GM19395 (cell line): Measurements from ENCODE around the gene INCENP.
"Not testable (repeated sequence)": the region's sequence is repeated elsewhere in the genome, so short reads cannot be mapped to it uniquely, and the experiment has no call there.

Experiments
- ATAC-seq: cut with Tn5 transposase; IDR thresholded peaks from one replicate; pipeline ENCODE4 v1.9.1; 2021; ENCODE audit warnings: mild to moderate bottlenecking, moderate library complexity; ENCODE audit not compliant: unreplicated experiment

The INCENP gene

DNA sequence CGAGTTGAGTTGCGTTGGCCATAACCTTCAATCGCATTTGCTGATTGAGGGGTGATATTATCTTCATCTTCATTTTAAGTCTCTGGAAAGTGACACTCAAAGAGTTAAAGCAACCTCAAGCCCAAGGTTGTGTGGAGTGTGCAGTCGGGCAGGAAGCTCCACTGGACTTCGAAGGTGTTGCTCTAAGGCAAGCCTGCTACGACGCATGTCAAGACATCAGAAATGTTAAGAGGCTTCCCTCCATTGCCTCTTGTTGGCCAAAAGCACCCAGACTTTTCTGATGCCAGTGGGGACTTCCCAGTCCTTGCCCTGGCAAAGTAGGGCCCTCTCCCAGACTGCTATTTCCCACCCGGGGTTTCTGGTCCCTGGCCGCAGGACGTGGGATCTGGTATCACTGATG lies 42.6 kb downstream of the INCENP start:
- ATAC-seq: no peak

DNA sequence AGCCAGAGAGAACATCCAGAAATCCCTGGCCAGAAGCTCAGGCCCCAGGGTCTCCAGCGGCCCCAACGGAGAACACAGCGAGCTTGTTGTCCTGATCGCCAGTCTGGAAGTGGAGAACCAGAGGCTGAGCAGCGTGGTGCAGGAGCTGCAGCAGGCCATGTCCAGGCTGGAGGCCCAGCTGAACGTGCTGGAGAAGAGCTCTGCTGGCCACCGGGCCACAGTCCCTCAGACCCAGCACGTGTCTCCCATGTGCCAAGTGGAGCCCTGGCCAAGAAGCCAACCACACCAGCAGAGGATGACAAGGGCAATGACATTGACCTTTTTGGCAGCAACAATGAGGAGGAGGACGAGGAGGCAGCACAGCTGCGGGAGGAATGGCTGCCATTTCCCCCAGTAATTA lies 45.6 kb downstream of the INCENP start:
- no peak for ATAC-seq

DNA sequence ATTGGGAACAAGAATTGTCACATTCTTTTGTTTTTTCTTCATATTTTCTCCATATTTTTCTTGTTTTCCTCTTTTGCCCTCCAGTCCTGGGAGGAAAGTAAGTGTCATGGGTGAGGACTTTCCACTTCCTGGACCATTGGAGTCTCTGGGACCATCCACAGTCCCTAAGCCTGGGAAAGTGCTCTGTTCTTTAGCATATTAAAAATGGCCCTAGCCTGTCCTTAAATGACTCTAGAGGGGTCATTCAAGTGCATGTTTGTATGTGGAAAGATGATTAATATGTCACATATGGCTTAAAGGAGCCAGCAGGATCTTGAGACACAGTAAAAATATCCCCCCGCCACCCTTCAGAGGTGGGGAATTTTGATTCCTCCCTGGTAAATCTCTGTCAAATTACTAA lies 46.1 kb downstream of the INCENP start:
- ATAC-seq: no peak

GRCh38 chr11:62171261-62171723 lies 47.5 kb downstream of the INCENP start:
- ATAC-seq: no peak

DNA sequence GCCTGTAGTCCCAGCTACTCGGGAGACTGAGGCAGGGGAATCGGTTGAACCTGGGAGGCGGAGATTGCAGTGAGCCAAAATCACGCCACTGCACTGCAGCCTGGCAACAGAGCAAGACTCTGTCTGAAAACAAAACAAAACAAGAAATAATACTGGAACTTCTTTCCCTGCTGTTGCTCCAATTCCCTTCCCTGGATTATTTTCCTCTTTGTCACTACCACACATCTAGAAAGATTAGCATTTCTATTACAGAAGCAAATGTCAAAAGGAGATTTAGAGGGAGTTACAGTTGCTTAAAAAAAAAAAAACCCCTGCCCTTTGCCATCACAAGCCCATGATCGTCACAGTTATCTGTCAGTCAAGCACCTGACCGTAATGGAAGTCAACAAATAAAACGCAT lies 48.5 kb downstream of the INCENP start:
- no peak for ATAC-seq

DNA sequence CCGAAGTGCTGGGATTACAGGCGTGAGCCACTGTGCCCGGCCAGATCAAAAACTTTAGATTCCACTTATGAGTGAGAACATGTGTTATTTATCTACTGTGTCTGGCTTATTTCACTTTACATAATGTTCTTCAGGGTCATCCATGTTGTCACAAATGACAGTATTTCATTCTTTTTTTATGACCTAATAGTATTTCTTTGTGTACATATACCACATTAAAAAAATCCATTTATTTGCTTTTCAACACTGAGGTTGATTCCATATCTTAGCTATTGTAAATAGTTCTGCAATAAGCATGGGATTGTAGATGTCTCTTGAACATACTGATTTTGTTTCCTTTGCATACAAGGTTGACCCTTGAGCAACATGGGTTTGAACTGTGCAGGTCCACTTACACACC lies 53.0 kb downstream of the INCENP start:
- no peak for ATAC-seq

GRCh38 chr11:62179995-62180394 lies 56.2 kb downstream of the INCENP start:
- no peak for ATAC-seq

DNA sequence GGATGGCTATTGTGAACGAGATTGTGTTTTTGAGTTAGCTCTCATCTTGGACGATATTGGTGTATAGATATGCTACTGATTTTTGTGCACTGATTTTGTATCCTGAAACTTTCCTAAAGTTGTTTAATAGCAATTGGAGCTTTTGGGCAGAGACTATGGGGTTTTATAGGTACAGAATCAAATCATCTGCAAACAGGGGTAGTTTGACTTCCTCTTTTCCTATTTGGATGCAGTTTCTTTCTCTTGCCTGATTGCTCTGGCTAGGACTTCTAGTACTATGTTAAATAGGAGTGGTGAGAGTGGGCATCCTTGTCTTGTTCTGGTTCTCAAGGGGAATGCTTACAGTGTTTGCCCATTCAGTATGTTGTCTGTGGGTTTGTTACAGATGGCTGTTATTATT lies 57.3 kb downstream of the INCENP start:
- no peak for ATAC-seq

GRCh38 chr11:62182147-62182891 lies 58.5 kb downstream of the INCENP start:
- no peak for ATAC-seq

GRCh38 chr11:62186195-62186594 lies 62.4 kb downstream of the INCENP start:
- ATAC-seq: no peak

GRCh38 chr11:62190011-62190410 lies 66.2 kb downstream of the INCENP start, which contains the start of gene SCGB1D1:
Gene SCGB1D1, plus strand, starts transcription at chr11:62190216. Its CDS starts 69 bp downstream, at chr11:62190285.
- ATAC-seq: no peak

DNA sequence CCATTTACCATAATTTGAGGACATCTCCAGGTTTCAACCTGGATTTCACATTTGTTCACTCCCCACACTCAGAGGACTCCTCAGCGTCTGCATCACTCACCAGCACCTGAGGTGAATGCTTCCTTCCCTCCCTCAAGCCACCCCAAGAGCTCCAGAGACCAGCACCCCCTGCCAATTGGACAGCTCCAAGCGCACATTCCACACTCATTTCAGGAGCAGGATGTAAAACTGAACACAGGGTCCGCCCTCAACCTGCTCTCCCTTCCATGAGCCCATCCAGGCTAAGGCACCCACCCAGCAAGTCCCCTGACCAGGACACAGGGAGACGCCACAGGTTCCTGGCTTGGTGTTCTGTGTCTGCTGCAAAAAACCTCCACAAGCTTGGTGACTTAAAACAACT lies 70.1 kb downstream of the INCENP start:
- ATAC-seq: no peak

- not testable (repeated sequence) for ATAC-seq
Observed at GRCh38 chr11:62195010-62195409, 71.2 kb downstream of the INCENP start.

GRCh38 chr11:62195945-62196344 lies 72.1 kb downstream of the INCENP start:
- no peak for ATAC-seq

DNA sequence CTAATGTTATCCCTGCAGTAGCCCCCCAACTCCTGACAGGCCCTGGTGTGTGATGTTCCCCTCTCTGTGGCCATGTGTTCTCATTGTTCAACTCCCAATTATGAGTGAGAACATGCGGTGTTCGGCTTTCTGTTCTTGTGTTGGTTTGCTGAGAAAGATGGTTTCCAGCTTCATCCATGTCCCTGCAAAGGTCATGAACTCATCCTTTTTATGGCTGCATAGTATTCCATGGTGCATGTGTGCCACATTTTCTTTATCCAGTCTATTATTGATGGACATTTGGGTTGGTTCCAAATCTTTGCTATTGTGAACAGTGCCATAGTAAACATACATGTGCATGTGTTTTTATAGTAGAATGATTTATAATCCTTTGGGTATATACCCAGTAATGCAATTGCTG lies 73.6 kb downstream of the INCENP start:
- not testable (repeated sequence) for ATAC-seq

GRCh38 chr11:62201376-62201775 lies 77.6 kb downstream of the INCENP start:
- ATAC-seq: no peak
